ENCODE results near the gene COL8A1. TPM values are rescaled to one million over a fixed set of nuclear protein-coding genes. Genes with fewer than 3 reads are reported as not detected.
A peak's percentile ranks its signal among the peaks of the same experiment; 100 is the strongest.

COL8A1 gene
- total and polyA plus RNA-seq, 8 donors = 0.96 to 283 (median 2.6) TPM

DNA sequence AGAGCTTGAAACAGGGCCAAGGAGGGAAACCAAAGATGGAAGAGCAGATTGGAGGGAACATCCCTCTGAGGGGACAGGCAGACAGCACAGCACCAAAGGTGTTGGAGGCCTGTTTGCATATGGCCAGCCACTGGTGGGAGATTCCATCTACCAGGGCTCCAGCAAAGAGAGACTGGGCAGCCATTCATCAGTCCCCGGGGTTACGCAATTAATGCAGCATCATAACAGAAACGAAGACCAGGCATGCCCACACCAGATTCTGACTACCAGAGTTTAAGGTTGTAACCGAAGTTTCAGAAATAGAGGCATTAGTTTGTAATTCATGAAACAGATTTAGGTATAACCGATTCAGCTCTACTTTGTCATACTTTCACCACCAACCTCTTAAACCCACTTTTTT lies 58.1 kb downstream of the COL8A1 start:
- Histone ChIP-seq H3K4me3 (no peak overlapping the region), H3K9me3 (no peaks in the 10 kb centered on the region), H3K4me1 (peaks cover 0 to 3% of the 10 kb centered on the region in 2 donors), H3K27me3 (no peaks in the 10 kb centered on the region), H3K36me3 (no peaks in the 10 kb centered on the region), H3K27ac (no peak overlapping the region)
- DNase-seq = no peak
- ATAC-seq = no peak
- TF ChIP-seq, protein P1, sequence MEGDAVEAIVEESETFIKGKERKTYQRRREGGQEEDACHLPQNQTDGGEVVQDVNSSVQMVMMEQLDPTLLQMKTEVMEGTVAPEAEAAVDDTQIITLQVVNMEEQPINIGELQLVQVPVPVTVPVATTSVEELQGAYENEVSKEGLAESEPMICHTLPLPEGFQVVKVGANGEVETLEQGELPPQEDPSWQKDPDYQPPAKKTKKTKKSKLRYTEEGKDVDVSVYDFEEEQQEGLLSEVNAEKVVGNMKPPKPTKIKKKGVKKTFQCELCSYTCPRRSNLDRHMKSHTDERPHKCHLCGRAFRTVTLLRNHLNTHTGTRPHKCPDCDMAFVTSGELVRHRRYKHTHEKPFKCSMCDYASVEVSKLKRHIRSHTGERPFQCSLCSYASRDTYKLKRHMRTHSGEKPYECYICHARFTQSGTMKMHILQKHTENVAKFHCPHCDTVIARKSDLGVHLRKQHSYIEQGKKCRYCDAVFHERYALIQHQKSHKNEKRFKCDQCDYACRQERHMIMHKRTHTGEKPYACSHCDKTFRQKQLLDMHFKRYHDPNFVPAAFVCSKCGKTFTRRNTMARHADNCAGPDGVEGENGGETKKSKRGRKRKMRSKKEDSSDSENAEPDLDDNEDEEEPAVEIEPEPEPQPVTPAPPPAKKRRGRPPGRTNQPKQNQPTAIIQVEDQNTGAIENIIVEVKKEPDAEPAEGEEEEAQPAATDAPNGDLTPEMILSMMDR (IDR thresholded peaks at IDR 0.05) = no peak
- intact Hi-C loops (cut with DNase I) = no loop called here

DNA sequence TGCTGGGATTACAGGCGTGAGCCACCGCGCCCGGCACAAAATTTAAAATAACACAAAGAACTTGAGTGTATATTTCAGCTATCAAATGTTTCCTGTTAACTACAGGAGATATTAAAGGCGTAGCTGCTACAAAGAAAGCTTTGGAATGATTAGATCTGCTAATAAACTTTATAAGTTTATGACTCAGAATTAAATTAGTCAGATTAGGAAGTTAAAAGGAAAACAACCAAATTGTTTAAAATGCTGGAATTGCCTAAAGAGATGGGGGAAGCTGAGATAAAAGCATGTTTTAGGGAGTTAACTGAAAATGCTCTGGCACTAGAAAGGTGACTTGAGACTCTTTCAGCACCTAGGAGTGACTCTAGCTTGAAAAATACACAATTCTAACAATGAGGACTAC lies 58.9 kb downstream of the COL8A1 start:
- ATAC-seq (no peak), DNase-seq (no peak)
- Histone ChIP-seq H3K4me1 (peaks cover 0 to 5% of the 10 kb centered on the region in 2 donors), H3K36me3 (no peaks in the 10 kb centered on the region), H3K9me3 (no peaks in the 10 kb centered on the region), H3K4me3 (no peak overlapping the region), H3K27me3 (no peaks in the 10 kb centered on the region), H3K27ac (no peak overlapping the region)
- intact Hi-C loops (cut with DNase I) = no loop called here
- TF ChIP-seq, protein P1 (IDR thresholded peaks at IDR 0.05) = no peak

DNA sequence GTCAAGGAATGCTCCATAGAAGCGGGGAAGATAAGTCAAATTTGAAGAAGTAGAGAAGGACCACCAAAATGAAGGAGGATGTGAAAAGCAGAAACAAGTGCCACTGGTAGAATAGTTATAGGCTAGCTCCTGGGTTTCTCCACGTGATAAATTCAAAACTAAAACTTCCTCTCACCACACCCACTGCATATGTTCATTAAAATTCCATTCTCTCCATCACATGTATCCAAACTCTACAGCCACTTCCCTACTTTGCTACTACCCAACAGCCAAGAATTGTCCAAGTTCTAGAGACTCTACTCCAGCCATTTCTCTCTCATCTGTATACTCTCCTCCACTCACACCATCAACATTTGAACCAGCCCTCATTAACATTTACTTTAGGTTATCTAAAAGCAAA lies 60.5 kb downstream of the COL8A1 start:
- H3K27ac ChIP-seq = no peak overlapping the region
- peaks cover 0 to 11% of the 10 kb centered on the region in 2 donors for H3K4me1 ChIP-seq
- H3K27me3 ChIP-seq = no peaks in the 10 kb centered on the region
- no peak for ATAC-seq
- TF ChIP-seq, protein P1 (IDR thresholded peaks at IDR 0.05) = no peak
- intact Hi-C loops (cut with DNase I) = no loop called here
- no peak for DNase-seq
- no peaks in the 10 kb centered on the region for H3K9me3 ChIP-seq
- no peaks in the 10 kb centered on the region for H3K36me3 ChIP-seq
- no peak overlapping the region for H3K4me3 ChIP-seq

DNA sequence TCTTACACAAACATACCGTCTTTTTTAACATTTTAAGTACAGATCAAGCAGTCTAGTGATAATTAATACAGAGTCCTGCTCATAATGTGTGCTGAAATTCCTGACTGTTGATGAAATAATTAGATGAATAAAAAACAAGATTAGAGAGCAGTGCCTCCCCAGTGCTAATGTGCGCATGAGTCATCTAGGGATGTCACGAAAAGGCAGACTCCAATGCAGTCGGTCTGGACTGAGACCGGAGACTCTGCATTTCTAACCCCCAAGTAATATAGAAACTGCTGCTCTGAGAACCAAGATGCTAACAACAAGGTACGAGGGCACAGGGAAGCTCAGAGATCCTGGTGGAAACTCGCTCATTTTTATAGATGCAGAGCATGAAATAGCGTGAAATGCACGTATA lies 61.4 kb downstream of the COL8A1 start:
- TF ChIP-seq, protein P1 (IDR thresholded peaks at IDR 0.05) = no peak
- H3K4me3 ChIP-seq = no peak overlapping the region
- H3K27ac ChIP-seq = peak overlapping the region in 1 of 2 donors; percentile 15
- H3K9me3 ChIP-seq = no peaks in the 10 kb centered on the region
- no peaks in the 10 kb centered on the region for H3K27me3 ChIP-seq
- DNase-seq = no peak
- peaks cover 0 to 11% of the 10 kb centered on the region in 2 donors for H3K4me1 ChIP-seq
- H3K36me3 ChIP-seq = no peaks in the 10 kb centered on the region
- intact Hi-C loops (cut with DNase I) = no loop called here
- peak; percentile 18 for ATAC-seq

DNA sequence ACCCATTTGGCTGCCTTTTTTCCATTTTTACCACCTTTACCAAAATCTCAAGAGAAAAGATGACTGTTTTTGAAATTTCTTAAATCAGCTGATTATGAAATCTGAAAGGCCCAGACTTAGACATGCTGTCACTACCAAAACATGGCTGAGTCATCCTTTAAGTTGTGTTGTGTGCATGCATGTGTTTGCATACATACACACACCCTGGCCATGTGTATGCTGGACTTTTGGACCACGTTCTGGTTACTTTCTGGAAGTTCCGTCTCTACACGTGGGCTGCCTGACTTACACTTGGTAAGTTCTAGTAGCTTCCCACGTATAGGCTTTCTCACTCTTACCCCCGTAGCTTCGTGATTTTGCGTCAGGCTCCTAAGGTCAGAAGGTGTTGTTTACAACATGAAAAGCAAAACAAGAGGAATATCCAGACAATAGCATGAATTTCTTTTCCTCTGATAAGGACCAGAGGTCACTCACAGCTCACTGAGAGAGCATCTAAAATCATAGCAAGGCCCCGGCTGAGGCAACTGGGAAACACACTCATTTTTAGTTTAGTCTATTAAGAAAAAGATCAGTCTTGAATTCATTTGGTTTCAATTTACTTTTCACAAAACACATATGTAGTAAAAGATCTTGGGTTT lies 62.4 kb downstream of the COL8A1 start:
- TF ChIP-seq, protein P1 (IDR thresholded peaks at IDR 0.05) = no peak
- H3K27ac ChIP-seq = peak overlapping the region in 1 of 2 donors; percentile 15
- ATAC-seq (no peak), DNase-seq (no peak)
- intact Hi-C loops (cut with DNase I) = no loop called here
- no peak overlapping the region for H3K4me3 ChIP-seq
- no peaks in the 10 kb centered on the region for H3K27me3 ChIP-seq
- peaks cover 0 to 11% of the 10 kb centered on the region in 2 donors for H3K4me1 ChIP-seq
- no peaks in the 10 kb centered on the region for H3K9me3 ChIP-seq
- no peaks in the 10 kb centered on the region for H3K36me3 ChIP-seq
